ENCODE measurements around the gene VIPAS39.

VIPAS39 gene

DNA sequence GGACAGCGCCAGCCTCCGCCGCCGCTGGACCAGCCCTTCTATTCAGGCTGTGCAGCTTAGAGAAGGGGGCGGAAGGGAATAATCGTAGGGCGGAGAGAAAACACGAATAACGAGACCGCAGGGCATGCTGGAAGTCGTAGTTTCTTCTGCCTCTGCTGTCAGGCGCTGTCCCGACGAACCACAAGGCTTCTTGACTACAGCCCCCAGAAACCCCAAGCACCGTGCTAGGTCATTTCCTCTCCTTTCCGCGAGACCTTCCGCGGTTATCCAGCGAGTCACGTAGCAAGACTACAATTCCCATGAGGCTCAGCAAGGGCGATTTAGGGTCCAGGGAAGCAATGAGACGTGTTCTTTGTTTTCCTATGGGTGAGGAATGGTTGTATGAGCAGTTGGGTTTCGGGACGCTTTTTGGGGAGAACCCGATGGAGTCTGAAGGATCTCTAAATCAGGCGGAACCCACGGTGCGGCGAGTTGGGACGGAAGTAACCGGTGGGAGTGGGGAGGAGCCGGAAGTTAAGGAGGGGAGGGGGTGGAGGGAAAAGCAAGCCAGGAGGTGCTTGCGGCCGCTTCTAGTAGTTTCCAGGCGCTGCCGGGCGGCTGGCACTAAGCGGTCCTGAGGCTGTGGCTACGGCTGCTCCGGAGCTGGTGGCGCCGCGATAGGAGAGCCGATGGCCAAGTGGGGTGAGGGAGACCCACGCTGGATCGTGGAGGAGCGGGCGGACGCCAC, at the start of gene VIPAS39, which contains the start of gene AHSA1:
TSS of gene VIPAS39 (minus strand) at position 80 of the 727 bp plus-strand sequence. CDS start 3,499 bp downstream, outside the sequence.
TSS of gene AHSA1 (plus strand) at position 572 of the 727 bp plus-strand sequence. CDS start at position 669, 97 bp downstream.
- peak; percentile 97 for DNase-seq

DNA sequence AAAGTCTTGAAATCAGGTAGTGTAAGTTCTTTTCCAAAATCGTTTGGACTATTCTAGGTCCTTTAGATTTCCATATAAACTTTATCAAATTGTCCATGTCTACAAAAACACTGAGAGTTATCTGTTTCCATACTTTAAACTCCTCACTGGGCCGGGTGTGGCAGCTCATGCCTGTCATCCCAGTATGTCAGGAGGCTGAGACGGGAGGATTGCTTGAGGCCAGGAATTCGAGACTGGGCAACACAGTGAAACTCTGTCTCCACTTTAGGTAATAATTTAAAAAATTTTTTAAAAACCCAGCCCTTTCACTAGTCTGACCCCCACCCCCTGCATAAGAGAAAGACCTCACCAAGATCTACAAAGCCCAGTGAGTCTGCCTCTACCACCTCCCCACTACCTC, 47.6 kb upstream of the VIPAS39 start:
- DNase-seq, result peak; percentile 2

- no peak for DNase-seq
Measured at GRCh38 chr14:77503138-77503537, 45.7 kb upstream of the VIPAS39 start.

DNA sequence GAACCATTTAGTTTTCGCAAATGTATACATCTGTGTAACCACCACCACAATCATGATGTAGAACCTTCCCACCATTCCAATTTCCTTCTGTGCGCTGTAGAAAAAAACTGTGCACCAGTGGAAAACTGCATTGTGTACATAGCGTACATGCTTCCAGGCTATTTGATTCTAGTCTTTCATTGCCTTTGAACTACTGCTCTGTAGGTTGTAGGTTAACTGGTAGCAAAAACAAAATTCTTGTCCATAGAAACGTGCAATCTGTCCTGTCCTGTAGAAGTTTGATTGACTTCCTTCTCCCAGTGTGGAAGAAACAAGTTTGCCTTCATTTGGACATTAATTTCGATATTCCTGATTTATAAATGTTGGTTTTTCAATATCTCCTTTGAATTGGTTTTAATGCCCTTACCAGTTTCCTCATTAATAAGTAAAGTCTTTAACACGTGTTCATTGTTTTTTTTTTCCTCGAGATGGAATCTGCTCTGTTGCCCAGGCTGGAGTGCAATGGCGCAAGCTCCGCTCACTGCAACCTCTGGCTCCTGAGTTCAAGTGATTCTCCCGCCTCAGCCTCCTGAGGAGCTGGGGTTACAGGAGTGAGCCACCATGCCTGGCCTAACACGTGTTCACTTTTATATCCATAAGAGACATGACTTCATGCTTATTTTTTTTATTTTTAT, 44.8 kb upstream of the VIPAS39 start:
- peak; percentile 42 for DNase-seq

- peak; percentile 61 for DNase-seq
Measured at GRCh38 chr14:77498984-77499527, 41.7 kb upstream of the VIPAS39 start.

DNA sequence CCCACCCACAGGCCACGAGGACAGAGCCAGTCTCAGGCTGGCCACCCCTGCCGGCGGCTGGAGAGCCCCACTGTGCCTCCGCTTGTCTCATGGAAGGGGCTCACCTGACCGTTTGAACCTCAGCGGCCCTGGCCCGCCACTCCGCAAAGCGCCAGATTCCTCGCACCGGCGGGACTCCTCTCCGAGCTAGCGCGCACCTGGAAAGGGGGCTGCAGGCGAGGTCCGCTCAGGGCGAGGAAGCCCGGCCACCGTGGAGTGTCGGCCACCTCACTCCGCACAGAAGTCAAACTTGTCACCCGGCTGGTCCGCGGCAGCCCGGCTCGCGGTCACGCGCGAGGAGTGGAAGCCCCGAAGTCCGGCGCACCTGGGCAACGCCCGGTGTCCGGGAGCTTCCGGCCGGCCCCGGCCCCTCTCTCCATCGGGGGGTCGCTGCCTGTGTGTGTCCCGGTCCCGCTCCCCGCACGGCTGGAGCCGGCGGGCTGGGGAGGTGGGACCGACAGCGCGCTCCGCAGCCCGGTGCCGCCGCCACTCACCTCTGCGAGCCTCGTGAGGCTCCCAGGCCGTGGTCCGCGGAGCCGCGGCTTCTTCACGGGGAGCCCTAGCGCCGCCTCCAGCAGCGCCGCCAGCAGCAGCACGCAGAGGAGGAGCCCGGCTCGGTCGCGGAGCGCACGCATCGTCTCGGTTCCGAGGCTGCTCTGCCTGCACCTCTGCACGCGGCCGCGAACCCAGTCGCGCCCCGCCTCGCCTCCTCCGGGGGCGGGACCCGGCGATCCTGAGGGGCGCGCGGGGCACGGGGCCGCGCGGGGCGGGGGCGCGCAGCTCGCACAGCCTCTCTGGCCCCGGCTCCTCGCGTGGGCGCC, 40.9 kb upstream of the VIPAS39 start, which contains the start of gene ISM2:
TSS of gene ISM2 (minus strand) at position 697 of the 860 bp plus-strand sequence. CDS start at position 674, 23 bp downstream.
- peak; percentile 78 for DNase-seq

DNA sequence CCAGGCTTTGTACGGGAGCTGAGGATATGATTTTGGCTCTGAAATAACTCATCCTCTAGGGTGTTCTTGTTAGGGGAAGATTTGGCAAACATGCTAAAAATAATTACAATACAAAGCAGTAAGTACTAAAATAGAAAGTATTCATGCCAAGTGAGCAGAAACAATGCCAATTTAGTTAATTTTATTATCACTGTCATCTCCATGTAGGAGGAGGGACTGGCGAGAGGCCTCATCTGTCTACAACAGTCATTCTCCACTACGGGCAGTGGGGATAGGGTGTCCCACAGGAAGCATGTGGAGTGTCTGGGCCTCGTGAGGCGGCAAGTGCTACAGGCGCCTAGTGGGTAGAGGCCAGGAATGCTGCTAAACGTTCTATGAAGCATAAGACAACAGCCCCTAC, 37.9 kb upstream of the VIPAS39 start:
- peak; percentile 6 for DNase-seq

DNA sequence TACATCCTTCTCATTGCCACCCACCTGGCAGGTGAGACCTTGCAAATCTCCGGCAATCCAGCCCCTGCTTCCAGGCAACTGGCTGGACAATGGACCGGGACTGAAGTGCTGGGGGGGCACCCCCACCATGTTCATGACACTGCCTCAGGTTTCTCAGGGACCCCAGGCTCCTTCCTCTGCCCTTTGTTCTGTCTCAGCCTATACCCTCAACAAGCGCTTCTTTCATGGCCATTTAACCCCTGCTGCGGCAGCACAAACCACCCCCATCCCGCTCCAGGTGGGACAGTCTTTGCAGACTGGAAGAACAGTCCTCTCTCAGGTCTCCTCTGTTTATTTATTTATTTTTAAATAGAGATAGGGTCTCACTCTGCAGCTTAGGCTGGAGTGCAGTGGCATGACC, 33.7 kb upstream of the VIPAS39 start:
- DNase-seq, result peak; percentile 38

DNA sequence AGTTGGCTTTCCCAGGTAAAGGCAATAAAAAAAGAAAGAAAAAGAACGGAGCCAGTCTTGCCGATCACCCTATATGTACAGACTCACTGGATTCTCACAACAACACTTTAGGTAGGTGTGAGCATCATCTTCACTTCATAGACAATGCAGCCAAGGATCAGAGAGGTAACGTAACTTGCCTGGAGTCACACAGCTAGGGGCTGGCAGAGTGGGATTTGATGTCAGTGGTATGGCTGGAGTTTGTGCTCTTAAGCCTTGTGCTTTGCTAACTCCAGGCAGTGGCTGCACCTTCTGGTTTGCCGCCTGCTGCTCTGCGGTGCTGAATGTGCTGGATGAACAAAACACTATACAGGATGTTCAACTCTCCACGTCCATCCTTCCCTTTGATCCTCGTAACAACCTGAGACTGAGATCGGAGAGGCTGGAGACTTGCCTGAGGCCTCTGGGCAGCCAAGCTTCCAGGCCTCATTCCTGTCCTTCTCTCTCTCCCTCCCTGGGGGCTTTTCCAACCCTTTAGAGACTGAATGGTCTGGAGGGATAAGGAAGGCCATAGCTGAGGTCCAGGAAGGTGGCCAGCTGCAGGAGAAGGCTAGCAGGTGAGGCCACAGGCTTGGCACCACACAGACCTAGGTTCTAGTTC, 33.1 kb upstream of the VIPAS39 start:
- peak; percentile 47 for DNase-seq

- peak; percentile 30 for DNase-seq
Measured at GRCh38 chr14:77489041-77489440, 31.6 kb upstream of the VIPAS39 start.

DNA sequence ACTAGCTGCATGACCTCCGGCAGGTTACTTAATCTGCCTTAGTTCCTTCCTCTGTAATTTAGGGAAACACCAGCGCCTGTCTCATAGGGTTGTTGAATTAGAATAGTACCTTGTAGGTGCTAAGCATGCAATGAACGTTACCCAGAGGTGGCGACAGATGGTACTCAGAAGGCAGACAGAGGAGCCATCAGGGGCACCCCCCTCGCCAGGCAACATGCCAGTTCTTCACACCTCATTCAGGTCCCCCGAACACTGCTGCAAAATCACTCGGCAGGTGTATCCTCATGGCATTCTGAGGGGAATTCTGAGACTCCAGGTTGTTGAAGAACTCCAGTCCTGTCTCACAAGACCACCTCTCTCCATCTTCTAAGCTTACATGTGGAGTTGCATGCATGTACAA, 31.2 kb upstream of the VIPAS39 start:
- no peak for DNase-seq

GRCh38 chr14:77485901-77486678, 28.7 kb upstream of the VIPAS39 start:
- DNase-seq, result no peak

GRCh38 chr14:77485256-77485655, 27.9 kb upstream of the VIPAS39 start:
- DNase-seq, result peak; percentile 50

GRCh38 chr14:77482422-77482821, 25.0 kb upstream of the VIPAS39 start:
- no peak for DNase-seq

GRCh38 chr14:77478796-77479195, 21.4 kb upstream of the VIPAS39 start:
- no peak for DNase-seq

DNA sequence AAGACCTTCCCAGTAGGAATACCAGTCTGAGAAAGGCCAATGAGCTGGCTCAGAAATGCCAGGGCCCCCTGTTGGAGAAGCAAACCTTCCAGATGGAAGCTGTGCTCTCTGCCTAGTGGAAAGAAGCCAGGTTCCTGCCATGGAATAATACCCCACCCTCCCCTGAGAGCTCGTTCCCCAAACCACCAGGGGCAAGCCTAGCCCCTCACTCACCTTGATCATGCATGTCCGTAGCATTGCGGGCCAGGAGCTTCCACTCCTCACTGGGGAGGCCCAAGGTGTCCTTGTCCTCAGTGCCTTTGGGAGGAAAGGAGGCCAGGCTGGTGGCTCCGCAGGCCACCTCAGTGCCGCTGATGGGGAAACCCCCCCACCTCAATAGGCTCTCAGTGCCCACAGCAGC, 20.6 kb upstream of the VIPAS39 start:
- no peak for DNase-seq

GRCh38 chr14:77475432-77476115, 18.2 kb upstream of the VIPAS39 start:
- DNase-seq, result peak; percentile 38

- peak; percentile 56 for DNase-seq
Measured at GRCh38 chr14:77474479-77475177, 17.2 kb upstream of the VIPAS39 start.

DNA sequence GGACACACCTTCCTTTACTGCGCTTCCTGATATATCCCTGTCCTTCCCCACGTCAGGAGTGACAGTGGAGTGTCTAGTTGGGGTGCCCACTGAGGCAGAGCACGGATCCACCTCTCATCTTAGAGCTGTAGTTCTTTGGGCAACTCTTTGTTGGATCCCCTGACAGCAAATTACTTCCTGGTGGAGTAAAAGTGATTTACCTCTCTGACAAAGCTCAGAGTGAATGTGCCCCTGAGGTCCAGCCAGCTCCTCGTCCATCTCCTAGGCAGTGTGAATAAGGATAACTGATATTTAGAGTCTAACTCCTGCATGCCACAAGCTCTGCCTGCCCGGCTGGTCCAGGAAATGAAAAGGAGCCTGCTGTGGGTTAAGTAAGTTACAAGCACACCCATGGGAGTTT, 16.5 kb upstream of the VIPAS39 start:
- DNase-seq, result no peak

- DNase-seq, result peak; percentile 37
Measured at GRCh38 chr14:77470224-77470870, 12.9 kb upstream of the VIPAS39 start.

Data from activated effector memory CD4-positive, alpha-beta T cell treated with anti-CD3 and anti-CD28 coated beads, Interleukin-2, amount 50 U/mL, for 16 hours (primary cell).